ENCODE measurements around the gene PACRG. TPM values are rescaled to one million over a fixed set of nuclear protein-coding genes. Genes with fewer than 3 reads are reported as not detected.

The PACRG gene
- total and polyA plus RNA-seq, 3 donors from 2014 or later, result 54.0 to 84.6 (median 81.7) TPM

DNA sequence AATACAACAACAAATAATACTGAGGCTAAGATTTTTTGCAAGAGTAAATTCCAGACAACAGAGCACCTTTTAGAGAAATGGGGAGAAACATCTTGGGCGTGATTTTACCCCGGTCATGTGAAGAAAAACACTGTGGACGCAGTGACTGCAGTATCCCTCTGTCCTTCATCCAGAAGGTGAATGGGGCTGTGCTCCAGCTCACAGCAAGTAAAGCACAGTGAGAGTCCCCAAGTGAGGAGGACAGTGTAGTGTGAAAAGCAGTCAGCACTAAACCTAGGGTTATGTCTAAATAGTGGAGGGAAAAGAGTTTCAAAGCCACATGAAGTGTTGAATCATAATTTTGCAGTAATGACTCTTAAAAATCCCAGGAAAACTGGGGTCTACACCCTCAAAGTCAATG, 338.4 kb downstream of the PACRG start:
- no peak for DNase-seq
- Histone ChIP-seq H3K36me3 (ENCODE audit: low read depth, missing control alignments) (no peaks in the 10 kb centered on the region), H3K9me3 (no peaks in the 10 kb centered on the region), H3K27me3 (no peaks in the 10 kb centered on the region), H3K27ac (no peak overlapping the region), H3K4me3 (no peak overlapping the region), H3K4me1 (peaks cover 11% of the 10 kb centered on the region)
- intact Hi-C loops (cut with DNase I; ENCODE audit: low total_unique reads), result no loop called here
- TF ChIP-seq POLR2A (IDR thresholded peaks at IDR 0.05), result no peak
- TF ChIP-seq, protein P1, sequence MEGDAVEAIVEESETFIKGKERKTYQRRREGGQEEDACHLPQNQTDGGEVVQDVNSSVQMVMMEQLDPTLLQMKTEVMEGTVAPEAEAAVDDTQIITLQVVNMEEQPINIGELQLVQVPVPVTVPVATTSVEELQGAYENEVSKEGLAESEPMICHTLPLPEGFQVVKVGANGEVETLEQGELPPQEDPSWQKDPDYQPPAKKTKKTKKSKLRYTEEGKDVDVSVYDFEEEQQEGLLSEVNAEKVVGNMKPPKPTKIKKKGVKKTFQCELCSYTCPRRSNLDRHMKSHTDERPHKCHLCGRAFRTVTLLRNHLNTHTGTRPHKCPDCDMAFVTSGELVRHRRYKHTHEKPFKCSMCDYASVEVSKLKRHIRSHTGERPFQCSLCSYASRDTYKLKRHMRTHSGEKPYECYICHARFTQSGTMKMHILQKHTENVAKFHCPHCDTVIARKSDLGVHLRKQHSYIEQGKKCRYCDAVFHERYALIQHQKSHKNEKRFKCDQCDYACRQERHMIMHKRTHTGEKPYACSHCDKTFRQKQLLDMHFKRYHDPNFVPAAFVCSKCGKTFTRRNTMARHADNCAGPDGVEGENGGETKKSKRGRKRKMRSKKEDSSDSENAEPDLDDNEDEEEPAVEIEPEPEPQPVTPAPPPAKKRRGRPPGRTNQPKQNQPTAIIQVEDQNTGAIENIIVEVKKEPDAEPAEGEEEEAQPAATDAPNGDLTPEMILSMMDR (IDR thresholded peaks at IDR 0.05), result no peak
- WGBS, 2 donors, result 80 to 84% methylated on average over 3 of the region's 3 CpGs

DNA sequence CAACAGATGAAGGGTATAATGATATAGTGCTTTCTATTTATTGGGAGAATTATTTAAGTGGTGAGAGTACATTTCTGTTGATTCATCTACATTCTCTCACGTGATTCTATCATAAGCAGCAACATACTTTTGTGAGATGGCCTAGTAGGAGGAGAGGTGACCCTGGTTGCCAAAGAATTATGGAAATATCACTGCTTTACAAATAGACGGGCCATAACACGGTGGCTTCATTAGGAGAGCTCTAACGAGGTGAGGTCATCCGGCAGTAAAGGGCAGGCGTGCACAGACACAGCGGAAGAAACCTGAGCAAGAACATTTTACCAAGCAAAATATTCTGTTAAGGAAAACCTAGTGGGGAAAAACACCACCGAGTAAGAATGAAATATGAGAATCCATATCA, 349.4 kb downstream of the PACRG start:
- TF ChIP-seq, protein P1 (IDR thresholded peaks at IDR 0.05), result no peak
- no peak for TF ChIP-seq POLR2A (IDR thresholded peaks at IDR 0.05)

DNA sequence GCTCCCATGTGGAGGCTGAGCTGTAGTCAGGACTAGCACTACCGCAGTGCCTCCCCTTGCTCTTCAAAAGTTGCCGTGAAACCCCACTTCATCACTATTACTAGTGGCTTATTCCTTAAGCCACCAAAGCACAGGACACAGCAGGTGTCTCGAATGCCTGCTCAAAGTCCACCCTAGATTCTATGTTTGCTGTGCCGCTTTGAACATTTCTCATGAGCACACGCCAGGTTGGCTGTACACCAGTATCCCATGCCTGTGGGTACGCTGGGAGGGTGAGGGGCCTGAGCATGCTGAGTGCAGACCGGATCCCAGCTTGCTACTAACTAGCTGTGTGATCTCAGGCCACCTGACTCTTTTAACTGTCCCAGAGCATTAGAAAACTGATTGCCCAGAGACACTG, 350.9 kb downstream of the PACRG start:
- H3K27ac ChIP-seq, result no peak overlapping the region
- no peak for DNase-seq
- intact Hi-C loops (cut with DNase I; ENCODE audit: low total_unique reads), result no loop called here
- TF ChIP-seq, protein P1 (IDR thresholded peaks at IDR 0.05), result no peak
- no peak for TF ChIP-seq POLR2A (IDR thresholded peaks at IDR 0.05)
- H3K4me3 ChIP-seq, result no peak overlapping the region
- 92 to 95% methylated on average over 7 of the region's 7 CpGs for WGBS, 2 donors
- H3K36me3 ChIP-seq (ENCODE audit: low read depth, missing control alignments), result no peaks in the 10 kb centered on the region
- H3K27me3 ChIP-seq, result no peaks in the 10 kb centered on the region
- no peaks in the 10 kb centered on the region for H3K4me1 ChIP-seq
- no peaks in the 10 kb centered on the region for H3K9me3 ChIP-seq

More for the DNA sequence above, 349.4 kb downstream of the PACRG start:
- Histone ChIP-seq H3K9me3 (no peaks in the 10 kb centered on the region), H3K4me3 (no peak overlapping the region), H3K4me1 (no peaks in the 10 kb centered on the region), H3K27me3 (no peaks in the 10 kb centered on the region), H3K27ac (no peak overlapping the region), H3K36me3 (ENCODE audit: low read depth, missing control alignments) (no peaks in the 10 kb centered on the region)
- no peak for DNase-seq
- intact Hi-C loops (cut with DNase I; ENCODE audit: low total_unique reads), result no loop called here
- 73 to 78% methylated on average over 8 of the region's 8 CpGs for WGBS, 2 donors

DNA sequence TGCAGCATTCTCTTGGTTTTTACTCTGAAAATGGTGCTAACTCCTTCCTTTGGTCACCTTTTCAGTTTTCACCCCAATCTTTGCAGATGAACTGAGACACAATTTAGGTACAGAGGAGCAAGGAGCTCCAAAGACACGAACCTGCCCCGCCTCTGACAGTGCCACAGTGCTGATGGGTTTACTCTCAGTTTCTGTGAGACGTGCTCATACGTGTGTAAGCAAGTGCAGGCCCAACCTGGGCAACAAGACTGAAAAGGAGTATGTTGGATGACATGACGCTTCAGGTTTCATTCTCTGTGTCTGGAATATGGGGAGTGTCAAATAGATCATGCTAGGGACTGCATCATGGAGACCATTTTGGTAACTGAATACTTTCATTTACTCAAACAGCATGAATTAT, 352.5 kb downstream of the PACRG start:
- H3K4me1 ChIP-seq, result no peaks in the 10 kb centered on the region
- no peak overlapping the region for H3K4me3 ChIP-seq
- DNase-seq, result no peak
- no peak for TF ChIP-seq POLR2A (IDR thresholded peaks at IDR 0.05)
- TF ChIP-seq, protein P1 (IDR thresholded peaks at IDR 0.05), result no peak
- H3K27me3 ChIP-seq, result no peaks in the 10 kb centered on the region
- no peaks in the 10 kb centered on the region for H3K36me3 ChIP-seq (ENCODE audit: low read depth, missing control alignments)
- no peak overlapping the region for H3K27ac ChIP-seq
- H3K9me3 ChIP-seq, result no peaks in the 10 kb centered on the region
- 93 to 95% methylated on average over 5 of the region's 5 CpGs for WGBS, 2 donors
- intact Hi-C loops (cut with DNase I; ENCODE audit: low total_unique reads), result no loop called here

DNA sequence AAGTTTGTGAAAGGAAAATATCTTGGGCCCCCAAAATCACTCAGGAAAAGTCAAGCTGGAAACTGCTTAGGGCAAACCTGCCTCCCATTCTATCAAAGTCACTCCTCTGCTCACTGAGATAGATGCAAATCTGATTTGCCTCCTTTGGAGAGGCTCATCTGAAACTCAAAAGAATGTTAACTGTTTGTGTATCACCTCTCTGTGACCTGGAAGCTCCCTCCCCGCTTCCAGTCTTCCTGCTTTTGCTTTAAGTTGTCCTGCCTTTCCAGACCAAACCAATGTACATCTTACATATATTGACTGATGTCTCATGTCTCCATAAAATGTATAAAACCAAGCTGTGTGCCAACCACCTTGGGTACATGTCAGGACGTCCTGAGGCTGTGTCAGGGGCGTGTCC, 355.4 kb downstream of the PACRG start:
- Histone ChIP-seq H3K4me1 (no peaks in the 10 kb centered on the region), H3K27me3 (no peaks in the 10 kb centered on the region), H3K4me3 (no peak overlapping the region), H3K9me3 (no peaks in the 10 kb centered on the region), H3K36me3 (ENCODE audit: low read depth, missing control alignments) (no peaks in the 10 kb centered on the region), H3K27ac (no peak overlapping the region)
- TF ChIP-seq, protein P1 (IDR thresholded peaks at IDR 0.05), result no peak
- TF ChIP-seq POLR2A (IDR thresholded peaks at IDR 0.05), result no peak
- WGBS, 2 donors, result 72 to 79% methylated on average over 3 of the region's 3 CpGs
- intact Hi-C loops (cut with DNase I; ENCODE audit: low total_unique reads), result no loop called here
- DNase-seq, result no peak

All from testis (tissue), 3 donors.